ENCODE data around the gene RPS29. TPM values are rescaled to one million over a fixed set of nuclear protein-coding genes. Genes with fewer than 3 reads are reported as not detected.
A peak's percentile ranks its signal among the peaks of the same experiment; 100 is the strongest.

The RPS29 gene
- total and polyA plus RNA-seq, 10 of the 15 experiments (the other 5 are each of a cell fraction or from before 2014, with no cell fraction given): 2,685 to 10,815 (median 4,359) TPM

GRCh38 chr14:49584058-49584457, 2.1 kb downstream of the RPS29 start:
- ATAC-seq (no peak), FAIRE-seq (no peak), DNase-seq (ENCODE audit: low read depth, low spot score) (no peak)
- Histone ChIP-seq H3K9ac (ENCODE audit: control insufficient read depth, insufficient read depth, low read length) (peak overlapping the region; percentile 99), H3K4me1 (ENCODE audit: control insufficient read depth, insufficient read depth, low read length) (no peaks in the 10 kb centered on the region), H4K20me1 (ENCODE audit: control insufficient read depth, insufficient read depth) (peaks cover 4% of the 10 kb centered on the region; the same call in 1 of the 2 replicates), H2AFZ (ENCODE audit: control insufficient read depth, low read depth, low read length) (no peak overlapping the region), H3K27me3 (replicated peaks in 1 of 2; ENCODE audit: control insufficient read depth in 2 of 2, insufficient read depth in 2 of 2, low read length in 1 of 2) (no peaks in the 10 kb centered on the region), H3K36me3 (ENCODE audit: control insufficient read depth in 2 of 2, insufficient read depth in 2 of 2, low read length in 1 of 2) (peaks cover 2 to 21% of the 10 kb centered on the region in 2 experiments; a peak in 3 of 4 replicates), H3K27ac (ENCODE audit: control insufficient read depth, insufficient read depth) (peak overlapping the region; percentile 99), H3K79me2 (ENCODE audit: control insufficient read depth, insufficient read depth, low read length) (peaks cover 62% of the 10 kb centered on the region), H3K4me3 (peak overlapping the region; percentile 90), H3K4me2 (ENCODE audit: control insufficient read depth, insufficient read depth) (peak overlapping the region; percentile 26), H3K9me3 (replicated peaks; ENCODE audit: control insufficient read depth, insufficient read depth, low read length) (no peaks in the 10 kb centered on the region)
- intact Hi-C loops (cut with micrococcal nuclease; ENCODE audit: unreplicated experiment): no loop called here
- ChIA-PET POLR2A (interaction anchor here (0.6 to 5.4 kb wide), 4 partner anchors 13 to 288 kb away, joined by 3 to 62 read pairs (median 25); partner anchors contain the start of genes LRR1, MGAT2 and RPL36AL), CTCF (interaction anchor here (1.0 to 5.6 kb wide), 4 partner anchors 13 to 50 kb away, joined by 3 to 75 read pairs (median 6); partner anchors contain the start of genes LRR1, MGAT2 and RPL36AL), RAD21 (ENCODE audit: unreplicated experiment) (interaction anchor here (3.3 to 4.2 kb wide), 2 partner anchors 12 to 40 kb away, joined by 18 to 27 read pairs; no protein-coding TSS in a partner anchor), SMC1A (ENCODE audit: uncharacterized antibody, unreplicated experiment) (interaction anchor here (1.0 to 2.8 kb wide), 2 partner anchors 14 to 40 kb away, joined by 3 to 10 read pairs; no protein-coding TSS in a partner anchor)
- no TSS peak for BruUV-seq (replicated peaks)
- 37% methylated on average over 11 of the region's 11 CpGs for WGBS (ENCODE audit: insufficient coverage, insufficient replicate concordance, low lambda C conversion rate, missing lambda C conversion rate)
- in situ Hi-C loops (cut with MboI): no loop called here
- TF ChIP-seq MTA3 (IDR thresholded peaks at IDR 0.05; ENCODE audit: borderline replicate concordance, low read length): no peak
- peak; percentile 43; the same call in 1 of the 2 replicates for TF ChIP-seq POLR2A (IDR thresholded peaks at IDR 0.05; ENCODE audit: low read depth, low read length)
- peak; percentile 78 for TF ChIP-seq POLR2AphosphoS5 (IDR thresholded peaks at IDR 0.05; ENCODE audit: low read length)
- no peak for TF ChIP-seq SUPT20H (IDR thresholded peaks at IDR 0.05; ENCODE audit: borderline replicate concordance, control insufficient read depth, low read depth, low read length)

- Histone ChIP-seq H3K9ac (ENCODE audit: control insufficient read depth, insufficient read depth, low read length) (peak overlapping the region; percentile 99), H3K4me3 (peak overlapping the region; percentile 90), H3K4me2 (ENCODE audit: control insufficient read depth, insufficient read depth) (peak overlapping the region; percentile 26), H2AFZ (ENCODE audit: control insufficient read depth, low read depth, low read length) (no peak overlapping the region), H4K20me1 (ENCODE audit: control insufficient read depth, insufficient read depth) (peaks cover 4% of the 10 kb centered on the region; the same call in 1 of the 2 replicates), H3K79me2 (ENCODE audit: control insufficient read depth, insufficient read depth, low read length) (peaks cover 62% of the 10 kb centered on the region), H3K36me3 (ENCODE audit: control insufficient read depth in 2 of 2, insufficient read depth in 2 of 2, low read length in 1 of 2) (peaks cover 2 to 21% of the 10 kb centered on the region in 2 experiments; a peak in 3 of 4 replicates), H3K27me3 (replicated peaks in 1 of 2; ENCODE audit: control insufficient read depth in 2 of 2, insufficient read depth in 2 of 2, low read length in 1 of 2) (no peaks in the 10 kb centered on the region), H3K27ac (ENCODE audit: control insufficient read depth, insufficient read depth) (peak overlapping the region; percentile 99; the same call in 1 of the 2 replicates), H3K4me1 (ENCODE audit: control insufficient read depth, insufficient read depth, low read length) (no peaks in the 10 kb centered on the region), H3K9me3 (replicated peaks; ENCODE audit: control insufficient read depth, insufficient read depth, low read length) (no peaks in the 10 kb centered on the region)
- ChIA-PET CTCF (interaction anchor here (2.3 to 5.6 kb wide), 2 partner anchors 13 to 37 kb away, joined by 10 to 75 read pairs; partner anchors contain the start of genes LRR1, MGAT2 and RPL36AL), SMC1A (ENCODE audit: uncharacterized antibody, unreplicated experiment) (interaction anchor here (1.0 to 2.8 kb wide), 2 partner anchors 14 to 41 kb away, joined by 3 to 10 read pairs; no protein-coding TSS in a partner anchor), POLR2A (interaction anchor here (0.7 to 5.4 kb wide), 3 partner anchors 13 to 86 kb away, joined by 3 to 62 read pairs (median 46); partner anchors contain the start of genes LRR1, MGAT2 and RPL36AL), RAD21 (ENCODE audit: unreplicated experiment) (no interaction called here)
- ATAC-seq (no peak), DNase-seq (ENCODE audit: low read depth, low spot score) (no peak), FAIRE-seq (no peak)
- intact Hi-C loops (cut with micrococcal nuclease; ENCODE audit: unreplicated experiment): no loop called here
- TF ChIP-seq NR2F1 (conservative IDR thresholded peaks at IDR 0.05) (peak; percentile 39; the same call in 1 of the 2 replicates), USF2 (IDR thresholded peaks at IDR 0.05; ENCODE audit: borderline replicate concordance, low read depth, low read length) (no peak), FOXM1 (IDR thresholded peaks at IDR 0.05; ENCODE audit: low read depth, low read length) (0 out of 2 replicates have a peak, but pooled peaks have one; percentile 15), CEBPZ (IDR thresholded peaks at IDR 0.05; ENCODE audit: low read depth, low read length) (no peak)
- WGBS (ENCODE audit: insufficient coverage, insufficient replicate concordance, low lambda C conversion rate, missing lambda C conversion rate): 35% methylated on average over 6 of the region's 6 CpGs
- in situ Hi-C loops (cut with MboI): no loop called here
- no TSS peak for BruUV-seq (replicated peaks)
Observed at GRCh38 chr14:49583629-49584028, 2.6 kb downstream of the RPS29 start.

Measured in GM12878 (cell line).